ENCODE data around the gene TRPV5.
A peak's percentile ranks its signal among the peaks of the same experiment; 100 is the strongest.

TRPV5 gene

GRCh38 chr7:142885311-142886230, 48.0 kb downstream of the TRPV5 start, which contains the start of gene TRPV6:
Gene TRPV6, minus strand, starts transcription at chr7:142885745.
- no peak for DNase-seq (ENCODE audit: low spot score)
- Histone ChIP-seq H3K4me1 (ENCODE audit: insufficient read depth, poor library complexity, severe bottlenecking) (no peaks in the 10 kb centered on the region), H3K36me3 (ENCODE audit: low read depth) (no peaks in the 10 kb centered on the region), H3K9me3 (ENCODE audit: severe bottlenecking) (no peaks in the 10 kb centered on the region), H3K4me3 (ENCODE audit: severe bottlenecking) (no peak within 1 kb of the TSS), H3K27ac (ENCODE audit: poor library complexity, severe bottlenecking) (no peak within 1 kb of the TSS), H3K27me3 (ENCODE audit: insufficient read depth, poor library complexity, severe bottlenecking) (peaks cover 9% of the 10 kb centered on the region)
- TF ChIP-seq CTCF (IDR thresholded peaks at IDR 0.05; ENCODE audit: poor library complexity, severe bottlenecking) = no peak
- ATAC-seq (ENCODE audit: low read depth) = peak; percentile 86

- Histone ChIP-seq H3K4me3 (ENCODE audit: severe bottlenecking) (no peak overlapping the region), H3K27me3 (ENCODE audit: insufficient read depth, poor library complexity, severe bottlenecking) (peaks cover 9% of the 10 kb centered on the region), H3K9me3 (ENCODE audit: severe bottlenecking) (no peaks in the 10 kb centered on the region), H3K4me1 (ENCODE audit: insufficient read depth, poor library complexity, severe bottlenecking) (no peaks in the 10 kb centered on the region), H3K27ac (ENCODE audit: poor library complexity, severe bottlenecking) (no peak overlapping the region), H3K36me3 (ENCODE audit: low read depth) (no peaks in the 10 kb centered on the region)
- TF ChIP-seq CTCF (IDR thresholded peaks at IDR 0.05; ENCODE audit: poor library complexity, severe bottlenecking) = no peak
- ATAC-seq (ENCODE audit: low read depth) (no peak), DNase-seq (ENCODE audit: low spot score) (no peak)
Measured at GRCh38 chr7:142884286-142884640, 49.3 kb downstream of the TRPV5 start.

- no peaks in the 10 kb centered on the region for H3K4me1 ChIP-seq (ENCODE audit: insufficient read depth, poor library complexity, severe bottlenecking)
- H3K27me3 ChIP-seq (ENCODE audit: insufficient read depth, poor library complexity, severe bottlenecking) = peaks cover 9% of the 10 kb centered on the region
- DNase-seq (ENCODE audit: low spot score) (no peak), ATAC-seq (ENCODE audit: low read depth) (no peak)
- H3K27ac ChIP-seq (ENCODE audit: poor library complexity, severe bottlenecking) = no peak overlapping the region
- TF ChIP-seq CTCF (IDR thresholded peaks at IDR 0.05; ENCODE audit: poor library complexity, severe bottlenecking) = no peak
- H3K4me3 ChIP-seq (ENCODE audit: severe bottlenecking) = no peak overlapping the region
- H3K36me3 ChIP-seq (ENCODE audit: low read depth) = no peaks in the 10 kb centered on the region
- H3K9me3 ChIP-seq (ENCODE audit: severe bottlenecking) = no peaks in the 10 kb centered on the region
Measured at GRCh38 chr7:142883571-142884285, 49.8 kb downstream of the TRPV5 start.

- ATAC-seq (ENCODE audit: low read depth) (no peak), DNase-seq (ENCODE audit: low spot score) (no peak)
- no peaks in the 10 kb centered on the region for H3K9me3 ChIP-seq (ENCODE audit: severe bottlenecking)
- no peak overlapping the region for H3K4me3 ChIP-seq (ENCODE audit: severe bottlenecking)
- TF ChIP-seq CTCF (IDR thresholded peaks at IDR 0.05; ENCODE audit: poor library complexity, severe bottlenecking) = no peak
- H3K36me3 ChIP-seq (ENCODE audit: low read depth) = no peaks in the 10 kb centered on the region
- no peak overlapping the region for H3K27ac ChIP-seq (ENCODE audit: poor library complexity, severe bottlenecking)
- no peaks in the 10 kb centered on the region for H3K4me1 ChIP-seq (ENCODE audit: insufficient read depth, poor library complexity, severe bottlenecking)
- peaks cover 9% of the 10 kb centered on the region for H3K27me3 ChIP-seq (ENCODE audit: insufficient read depth, poor library complexity, severe bottlenecking)
Measured at GRCh38 chr7:142883145-142883544, 50.4 kb downstream of the TRPV5 start.

All from RWPE2 (cell line).